ENCODE results near the gene FBXO34.
"Not testable (repeated sequence)": the region's sequence is repeated elsewhere in the genome, so short reads cannot be mapped to it uniquely, and the experiment has no call there.

Gene FBXO34

GRCh38 chr14:55340482-55340881, 69.3 kb downstream of the FBXO34 start:
- ATAC-seq: no peak
- TF ChIP-seq TOX (CRISPR knock-in tag; IDR thresholded peaks at IDR 0.05; ENCODE audit: borderline replicate concordance): no peak
- no peak for TF ChIP-seq ZNF565 (CRISPR knock-in tag; conservative IDR thresholded peaks at IDR 0.05; ENCODE audit: low read depth)
- TF ChIP-seq ESRRG (CRISPR knock-in tag; IDR thresholded peaks at IDR 0.05): no peak

DNA sequence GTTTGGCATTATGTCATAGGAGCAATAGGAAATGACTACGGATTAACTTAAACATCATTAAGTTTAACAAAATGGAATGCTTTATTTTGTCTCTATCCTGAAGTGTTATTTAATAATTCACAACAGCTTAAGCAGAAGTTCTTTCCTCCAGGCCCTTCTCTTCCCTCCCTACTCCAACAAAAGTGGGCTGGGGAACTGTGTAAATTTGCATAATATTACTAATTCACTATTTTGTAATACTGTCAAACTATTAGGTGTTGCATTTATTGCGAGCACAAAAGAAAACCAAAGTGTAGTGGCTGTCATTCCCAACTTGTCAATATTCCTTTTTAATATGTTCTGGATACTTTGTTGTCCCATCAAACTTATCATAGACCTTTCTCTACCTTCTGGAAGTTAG, 70.6 kb downstream of the FBXO34 start:
- no peak for ATAC-seq
- TF ChIP-seq, protein P1, sequence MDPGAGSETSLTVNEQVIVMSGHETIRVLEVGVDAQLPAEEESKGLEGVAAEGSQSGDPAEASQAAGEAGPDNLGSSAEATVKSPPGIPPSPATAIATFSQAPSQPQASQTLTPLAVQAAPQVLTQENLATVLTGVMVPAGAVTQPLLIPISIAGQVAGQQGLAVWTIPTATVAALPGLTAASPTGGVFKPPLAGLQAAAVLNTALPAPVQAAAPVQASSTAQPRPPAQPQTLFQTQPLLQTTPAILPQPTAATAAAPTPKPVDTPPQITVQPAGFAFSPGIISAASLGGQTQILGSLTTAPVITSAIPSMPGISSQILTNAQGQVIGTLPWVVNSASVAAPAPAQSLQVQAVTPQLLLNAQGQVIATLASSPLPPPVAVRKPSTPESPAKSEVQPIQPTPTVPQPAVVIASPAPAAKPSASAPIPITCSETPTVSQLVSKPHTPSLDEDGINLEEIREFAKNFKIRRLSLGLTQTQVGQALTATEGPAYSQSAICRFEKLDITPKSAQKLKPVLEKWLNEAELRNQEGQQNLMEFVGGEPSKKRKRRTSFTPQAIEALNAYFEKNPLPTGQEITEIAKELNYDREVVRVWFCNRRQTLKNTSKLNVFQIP (CRISPR knock-in tag; IDR thresholded peaks at IDR 0.05; ENCODE audit: borderline replicate concordance, low read depth): no peak
- TF ChIP-seq BACH2 (CRISPR knock-in tag; IDR thresholded peaks at IDR 0.05; ENCODE audit: borderline replicate concordance) (no peak), ISL1 (CRISPR knock-in tag; IDR thresholded peaks at IDR 0.05) (no peak), RARB (CRISPR knock-in tag; IDR thresholded peaks at IDR 0.05) (no peak), ARNTL (CRISPR knock-in tag; IDR thresholded peaks at IDR 0.05; ENCODE audit: borderline replicate concordance, low read depth) (no peak), ZNF8 (CRISPR knock-in tag; IDR thresholded peaks at IDR 0.05) (no peak), ZNF70 (CRISPR knock-in tag; IDR thresholded peaks at IDR 0.05) (no peak), OSR1 (CRISPR knock-in tag; IDR thresholded peaks at IDR 0.05) (no peak), ESRRG (CRISPR knock-in tag; IDR thresholded peaks at IDR 0.05) (no peak), PPARA (CRISPR knock-in tag; IDR thresholded peaks at IDR 0.05; ENCODE audit: borderline replicate concordance) (no peak), CREB5 (CRISPR knock-in tag; IDR thresholded peaks at IDR 0.05; ENCODE audit: low read depth) (no peak), SNAI2 (CRISPR knock-in tag; IDR thresholded peaks at IDR 0.05) (no peak), GLIS3 (CRISPR knock-in tag; IDR thresholded peaks at IDR 0.05) (no peak), TCF4 (CRISPR knock-in tag; IDR thresholded peaks at IDR 0.05; ENCODE audit: borderline replicate concordance) (no peak), CSDC2 (CRISPR knock-in tag; IDR thresholded peaks at IDR 0.05) (no peak), PATZ1 (CRISPR knock-in tag; IDR thresholded peaks at IDR 0.05; ENCODE audit: borderline replicate concordance) (no peak)
- TF ChIP-seq, protein P2, sequence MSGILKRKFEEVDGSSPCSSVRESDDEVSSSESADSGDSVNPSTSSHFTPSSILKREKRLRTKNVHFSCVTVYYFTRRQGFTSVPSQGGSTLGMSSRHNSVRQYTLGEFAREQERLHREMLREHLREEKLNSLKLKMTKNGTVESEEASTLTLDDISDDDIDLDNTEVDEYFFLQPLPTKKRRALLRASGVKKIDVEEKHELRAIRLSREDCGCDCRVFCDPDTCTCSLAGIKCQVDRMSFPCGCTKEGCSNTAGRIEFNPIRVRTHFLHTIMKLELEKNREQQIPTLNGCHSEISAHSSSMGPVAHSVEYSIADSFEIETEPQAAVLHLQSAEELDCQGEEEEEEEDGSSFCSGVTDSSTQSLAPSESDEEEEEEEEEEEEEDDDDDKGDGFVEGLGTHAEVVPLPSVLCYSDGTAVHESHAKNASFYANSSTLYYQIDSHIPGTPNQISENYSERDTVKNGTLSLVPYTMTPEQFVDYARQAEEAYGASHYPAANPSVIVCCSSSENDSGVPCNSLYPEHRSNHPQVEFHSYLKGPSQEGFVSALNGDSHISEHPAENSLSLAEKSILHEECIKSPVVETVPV (CRISPR knock-in tag; IDR thresholded peaks at IDR 0.05): no peak
- TF ChIP-seq, protein P3, sequence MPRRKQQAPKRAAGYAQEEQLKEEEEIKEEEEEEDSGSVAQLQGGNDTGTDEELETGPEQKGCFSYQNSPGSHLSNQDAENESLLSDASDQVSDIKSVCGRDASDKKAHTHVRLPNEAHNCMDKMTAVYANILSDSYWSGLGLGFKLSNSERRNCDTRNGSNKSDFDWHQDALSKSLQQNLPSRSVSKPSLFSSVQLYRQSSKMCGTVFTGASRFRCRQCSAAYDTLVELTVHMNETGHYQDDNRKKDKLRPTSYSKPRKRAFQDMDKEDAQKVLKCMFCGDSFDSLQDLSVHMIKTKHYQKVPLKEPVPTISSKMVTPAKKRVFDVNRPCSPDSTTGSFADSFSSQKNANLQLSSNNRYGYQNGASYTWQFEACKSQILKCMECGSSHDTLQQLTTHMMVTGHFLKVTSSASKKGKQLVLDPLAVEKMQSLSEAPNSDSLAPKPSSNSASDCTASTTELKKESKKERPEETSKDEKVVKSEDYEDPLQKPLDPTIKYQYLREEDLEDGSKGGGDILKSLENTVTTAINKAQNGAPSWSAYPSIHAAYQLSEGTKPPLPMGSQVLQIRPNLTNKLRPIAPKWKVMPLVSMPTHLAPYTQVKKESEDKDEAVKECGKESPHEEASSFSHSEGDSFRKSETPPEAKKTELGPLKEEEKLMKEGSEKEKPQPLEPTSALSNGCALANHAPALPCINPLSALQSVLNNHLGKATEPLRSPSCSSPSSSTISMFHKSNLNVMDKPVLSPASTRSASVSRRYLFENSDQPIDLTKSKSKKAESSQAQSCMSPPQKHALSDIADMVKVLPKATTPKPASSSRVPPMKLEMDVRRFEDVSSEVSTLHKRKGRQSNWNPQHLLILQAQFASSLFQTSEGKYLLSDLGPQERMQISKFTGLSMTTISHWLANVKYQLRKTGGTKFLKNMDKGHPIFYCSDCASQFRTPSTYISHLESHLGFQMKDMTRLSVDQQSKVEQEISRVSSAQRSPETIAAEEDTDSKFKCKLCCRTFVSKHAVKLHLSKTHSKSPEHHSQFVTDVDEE (CRISPR knock-in tag; IDR thresholded peaks at IDR 0.05): no peak

DNA sequence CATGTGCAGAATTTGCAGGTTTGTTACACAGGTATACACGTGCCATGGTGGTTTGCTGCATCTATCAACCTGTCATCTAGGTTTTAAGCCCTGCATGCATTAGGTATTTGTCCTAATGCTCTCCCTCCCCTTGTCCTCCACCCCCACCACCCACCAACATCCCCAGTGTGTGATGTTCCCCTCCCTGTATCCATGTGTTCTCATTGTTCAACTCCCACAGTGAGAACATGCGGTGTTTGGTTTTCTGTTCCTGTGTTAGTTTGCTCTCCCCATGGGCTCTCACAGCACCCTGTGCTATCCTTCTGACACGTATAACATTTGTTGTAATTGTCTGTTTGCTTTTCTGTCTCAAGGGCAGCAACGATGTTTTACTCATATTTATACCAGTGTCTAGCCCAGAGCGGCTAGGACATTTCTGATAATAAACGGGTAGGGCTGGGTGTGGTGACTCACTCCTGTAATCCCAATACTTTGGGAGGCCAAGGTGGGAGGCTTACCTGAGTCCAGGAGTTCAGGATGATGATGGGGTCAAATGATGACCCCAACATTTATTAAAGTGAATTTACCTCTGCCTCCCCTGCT, 73.5 kb downstream of the FBXO34 start:
- not testable (repeated sequence) for ATAC-seq

GRCh38 chr14:55347040-55347439, 75.8 kb downstream of the FBXO34 start:
- ATAC-seq: no peak
- TF ChIP-seq, protein P3 (CRISPR knock-in tag; IDR thresholded peaks at IDR 0.05): no peak
- TF ChIP-seq PATZ1 (CRISPR knock-in tag; IDR thresholded peaks at IDR 0.05; ENCODE audit: borderline replicate concordance) (no peak), PPARA (CRISPR knock-in tag; IDR thresholded peaks at IDR 0.05; ENCODE audit: borderline replicate concordance) (no peak), ESRRG (CRISPR knock-in tag; IDR thresholded peaks at IDR 0.05) (no peak), CSDC2 (CRISPR knock-in tag; IDR thresholded peaks at IDR 0.05) (no peak), ZFP3 (CRISPR knock-in tag; IDR thresholded peaks at IDR 0.05) (no peak), OSR1 (CRISPR knock-in tag; IDR thresholded peaks at IDR 0.05) (no peak)
